ENCODE data around the gene SMYD4.

DNA sequence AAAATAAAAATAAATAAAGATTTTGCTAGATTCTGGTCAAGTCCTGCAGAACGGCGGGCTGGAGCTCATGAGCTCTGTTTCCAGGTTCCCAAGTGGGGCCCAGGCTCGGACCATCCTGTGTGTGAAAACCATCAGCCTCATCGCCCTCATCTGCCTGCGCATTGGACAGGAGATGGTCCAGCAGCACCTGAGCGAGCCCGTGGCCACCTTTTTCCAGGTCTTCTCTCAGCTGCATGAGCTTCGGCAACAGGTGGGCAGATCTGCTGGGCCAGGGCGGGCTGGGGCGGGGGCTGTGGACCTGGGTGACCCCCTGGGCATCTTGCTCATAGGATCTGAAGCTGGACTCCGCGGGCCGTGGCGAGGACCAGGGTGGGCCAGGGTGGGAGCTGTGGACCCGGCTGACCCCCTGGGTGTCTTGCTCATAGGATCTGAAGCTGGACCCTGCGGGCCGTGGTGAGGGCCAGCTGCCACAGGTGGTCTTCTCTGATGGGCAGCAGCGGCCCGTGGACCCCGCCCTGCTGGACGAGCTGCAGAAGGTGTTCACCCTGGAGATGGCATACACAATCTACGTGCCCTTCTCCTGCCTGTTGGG is 97.4 kb downstream of the SMYD4 start:
- TF ChIP-seq ZNF274 (IDR thresholded peaks at IDR 0.05; ENCODE audit: insufficient read depth, insufficient read length), result no peak
- TF ChIP-seq, protein P1, sequence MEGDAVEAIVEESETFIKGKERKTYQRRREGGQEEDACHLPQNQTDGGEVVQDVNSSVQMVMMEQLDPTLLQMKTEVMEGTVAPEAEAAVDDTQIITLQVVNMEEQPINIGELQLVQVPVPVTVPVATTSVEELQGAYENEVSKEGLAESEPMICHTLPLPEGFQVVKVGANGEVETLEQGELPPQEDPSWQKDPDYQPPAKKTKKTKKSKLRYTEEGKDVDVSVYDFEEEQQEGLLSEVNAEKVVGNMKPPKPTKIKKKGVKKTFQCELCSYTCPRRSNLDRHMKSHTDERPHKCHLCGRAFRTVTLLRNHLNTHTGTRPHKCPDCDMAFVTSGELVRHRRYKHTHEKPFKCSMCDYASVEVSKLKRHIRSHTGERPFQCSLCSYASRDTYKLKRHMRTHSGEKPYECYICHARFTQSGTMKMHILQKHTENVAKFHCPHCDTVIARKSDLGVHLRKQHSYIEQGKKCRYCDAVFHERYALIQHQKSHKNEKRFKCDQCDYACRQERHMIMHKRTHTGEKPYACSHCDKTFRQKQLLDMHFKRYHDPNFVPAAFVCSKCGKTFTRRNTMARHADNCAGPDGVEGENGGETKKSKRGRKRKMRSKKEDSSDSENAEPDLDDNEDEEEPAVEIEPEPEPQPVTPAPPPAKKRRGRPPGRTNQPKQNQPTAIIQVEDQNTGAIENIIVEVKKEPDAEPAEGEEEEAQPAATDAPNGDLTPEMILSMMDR (IDR thresholded peaks at IDR 0.05 in 2 of 3, conservative IDR thresholded peaks at IDR 0.05 in 1 of 3; ENCODE audit: control insufficient read depth in 2 of 3, extremely low read depth in 1 of 3, insufficient read depth in 1 of 3, low read depth in 3 of 3, low read length in 3 of 3), result no peak
- TF ChIP-seq, protein P2, sequence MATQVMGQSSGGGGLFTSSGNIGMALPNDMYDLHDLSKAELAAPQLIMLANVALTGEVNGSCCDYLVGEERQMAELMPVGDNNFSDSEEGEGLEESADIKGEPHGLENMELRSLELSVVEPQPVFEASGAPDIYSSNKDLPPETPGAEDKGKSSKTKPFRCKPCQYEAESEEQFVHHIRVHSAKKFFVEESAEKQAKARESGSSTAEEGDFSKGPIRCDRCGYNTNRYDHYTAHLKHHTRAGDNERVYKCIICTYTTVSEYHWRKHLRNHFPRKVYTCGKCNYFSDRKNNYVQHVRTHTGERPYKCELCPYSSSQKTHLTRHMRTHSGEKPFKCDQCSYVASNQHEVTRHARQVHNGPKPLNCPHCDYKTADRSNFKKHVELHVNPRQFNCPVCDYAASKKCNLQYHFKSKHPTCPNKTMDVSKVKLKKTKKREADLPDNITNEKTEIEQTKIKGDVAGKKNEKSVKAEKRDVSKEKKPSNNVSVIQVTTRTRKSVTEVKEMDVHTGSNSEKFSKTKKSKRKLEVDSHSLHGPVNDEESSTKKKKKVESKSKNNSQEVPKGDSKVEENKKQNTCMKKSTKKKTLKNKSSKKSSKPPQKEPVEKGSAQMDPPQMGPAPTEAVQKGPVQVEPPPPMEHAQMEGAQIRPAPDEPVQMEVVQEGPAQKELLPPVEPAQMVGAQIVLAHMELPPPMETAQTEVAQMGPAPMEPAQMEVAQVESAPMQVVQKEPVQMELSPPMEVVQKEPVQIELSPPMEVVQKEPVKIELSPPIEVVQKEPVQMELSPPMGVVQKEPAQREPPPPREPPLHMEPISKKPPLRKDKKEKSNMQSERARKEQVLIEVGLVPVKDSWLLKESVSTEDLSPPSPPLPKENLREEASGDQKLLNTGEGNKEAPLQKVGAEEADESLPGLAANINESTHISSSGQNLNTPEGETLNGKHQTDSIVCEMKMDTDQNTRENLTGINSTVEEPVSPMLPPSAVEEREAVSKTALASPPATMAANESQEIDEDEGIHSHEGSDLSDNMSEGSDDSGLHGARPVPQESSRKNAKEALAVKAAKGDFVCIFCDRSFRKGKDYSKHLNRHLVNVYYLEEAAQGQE (IDR thresholded peaks at IDR 0.05; ENCODE audit: low read depth, low read length), result no peak
- no peak for TF ChIP-seq CEBPZ (IDR thresholded peaks at IDR 0.05; ENCODE audit: low read depth, low read length)

Data from GM12878 (cell line).